PC-3 (cell line): ENCODE data around the gene SNX22. TPM values are rescaled to one million over a fixed set of nuclear protein-coding genes. Genes with fewer than 3 reads are reported as not detected.

ENCODE experiments used
- ATAC-seq: fragments of 200-7000 bp; cut with Tn5 transposase; 2 replicates; pipeline ENCODE4 v1.9.1; 2020; ENCODE audit warnings: mild to moderate bottlenecking, moderate library complexity
- BruUV-seq: library from RNA; stranded (reverse); fragments of 400-500 nt; replicated peaks from 2 replicates; lab custom pipeline; 2021; lab: Mats Ljungman, UMichigan
- CTCF ChIA-PET: fragments of 300-600 bp; sonication (Branson Sonifier 250); formaldehyde crosslinking; loops from one replicate; lab custom pipeline; 2022; ENCODE audit warnings: antibody characterized with exemption; lab: Charles Lee
- POLR2A ChIA-PET: fragments of 300-600 bp; sonication (Branson Sonifier 250); formaldehyde crosslinking; loops from one replicate; lab custom pipeline; 2022; ENCODE audit warnings: antibody characterized with exemption; ENCODE audit not compliant: unreplicated experiment; lab: Charles Lee
- DNase-seq: peaks from one replicate; pipeline ENCODE4 v3.0.0-alpha.2; 2015
- H2AFZ ChIP-seq: fragments of 300-600 bp; sonication (generic); 2 replicates; pipeline ENCODE4 v1.6.0; 2016; ENCODE audit warnings: antibody characterized with exemption, low read length
- H3F3A ChIP-seq: fragments of 300-600 bp; sonication (generic); one replicate; pipeline ENCODE4 v1.6.0; 2017; ENCODE audit warnings: antibody characterized with exemption, low read length, control low read depth, mild to moderate bottlenecking; ENCODE audit not compliant: unreplicated experiment
- H3K27ac ChIP-seq: fragments of 300-600 bp; sonication (generic); 2 replicates; pipeline ENCODE4 v1.5.1; 2016; ENCODE audit warnings: mild to moderate bottlenecking, low read length
- H3K27me3 ChIP-seq: fragments of 300-600 bp; sonication (generic); 2 replicates; pipeline ENCODE4 v1.6.1; 2016; ENCODE audit warnings: low read length, mixed read lengths
- H3K36me3 ChIP-seq: fragments of 300-600 bp; sonication (generic); 2 replicates; pipeline ENCODE4 v1.6.1; 2016; ENCODE audit warnings: low read depth, mixed run types, low read length, mixed read lengths
- H3K4me1 ChIP-seq: fragments of 300-600 bp; sonication (generic); 2 replicates; pipeline ENCODE4 v1.5.1; 2016; ENCODE audit warnings: low read length; ENCODE audit not compliant: insufficient read depth
- H3K4me2 ChIP-seq: fragments of 300-600 bp; sonication (generic); 2 replicates; pipeline ENCODE4 v1.6.0; 2016; ENCODE audit warnings: low read length
- H3K4me3 ChIP-seq: fragments of 300-600 bp; sonication (generic); 2 replicates; pipeline ENCODE4 v1.5.1; 2016; ENCODE audit warnings: mild to moderate bottlenecking, low read length, mixed read lengths
- H3K79me2 ChIP-seq: fragments of 300-600 bp; sonication (generic); 2 replicates; pipeline ENCODE4 v1.6.1; 2017; ENCODE audit warnings: low read length, mixed read lengths
- H3K9ac ChIP-seq: fragments of 300-600 bp; sonication (generic); 2 replicates; pipeline ENCODE4 v1.6.0; 2016; ENCODE audit warnings: mild to moderate bottlenecking, low read length
- H3K9me2 ChIP-seq: fragments of 300-600 bp; sonication (generic); replicated peaks from 2 replicates; pipeline ENCODE4 v1.6.1; 2016; ENCODE audit warnings: mixed run types, low read length, mixed read lengths
- H3K9me3 ChIP-seq: fragments of 300-600 bp; sonication (generic); 2 replicates; pipeline ENCODE4 v1.6.1; 2016; ENCODE audit warnings: low read length, mixed read lengths
- H4K20me1 ChIP-seq: fragments of 300-600 bp; sonication (generic); 2 replicates; pipeline ENCODE4 v1.6.1; 2016; ENCODE audit warnings: low read length, mixed read lengths
- EZH2 ChIP-seq: fragments of 300-600 bp; sonication (generic); IDR thresholded peaks from one replicate; pipeline ENCODE4 v1.6.1; 2017; ENCODE audit warnings: antibody characterized with exemption, mild to moderate bottlenecking, low read length; ENCODE audit not compliant: unreplicated experiment
- EZH2phosphoT487 ChIP-seq: fragments of 300-600 bp; sonication (generic); IDR thresholded peaks from 2 replicates; pipeline ENCODE4 v1.6.1; 2018; ENCODE audit warnings: mild to moderate bottlenecking, antibody characterized with exemption, low read length, borderline replicate concordance
- intact Hi-C: fragments of 100-400 bp; cut with micrococcal nuclease; formaldehyde crosslinking; loops from 2 replicates; pipeline ENCODE4 v1.9.0; 2023
- total RNA-seq: library from RNA; depleted of rRNA; stranded (reverse); fragments of >200 nt; gene quantifications from 2 replicates; pipeline ENCODE4 v1.2.3, GENCODE V29; 2014
- TF ChIP-seq, protein P1 (sequence below): fragments of 300-600 bp; sonication (generic); conservative IDR thresholded peaks from 2 replicates; pipeline ENCODE4 v1.5.1; 2017; ENCODE audit warnings: antibody characterized with exemption, low read depth, mild to moderate bottlenecking, low read length

The SNX22 gene
- total RNA-seq, 1 experiment from 2014 or later, result 0.77 TPM

- ChIA-PET POLR2A (no interaction called here), CTCF (no interaction called here)
- no TSS peak for BruUV-seq
- peaks cover 35% of the 10 kb centered on the region for H3K79me2 ChIP-seq
- no peak overlapping the region for H3K27ac ChIP-seq
- TF ChIP-seq EZH2, result no peak
- no peak for TF ChIP-seq EZH2phosphoT487
- TF ChIP-seq, protein P1, sequence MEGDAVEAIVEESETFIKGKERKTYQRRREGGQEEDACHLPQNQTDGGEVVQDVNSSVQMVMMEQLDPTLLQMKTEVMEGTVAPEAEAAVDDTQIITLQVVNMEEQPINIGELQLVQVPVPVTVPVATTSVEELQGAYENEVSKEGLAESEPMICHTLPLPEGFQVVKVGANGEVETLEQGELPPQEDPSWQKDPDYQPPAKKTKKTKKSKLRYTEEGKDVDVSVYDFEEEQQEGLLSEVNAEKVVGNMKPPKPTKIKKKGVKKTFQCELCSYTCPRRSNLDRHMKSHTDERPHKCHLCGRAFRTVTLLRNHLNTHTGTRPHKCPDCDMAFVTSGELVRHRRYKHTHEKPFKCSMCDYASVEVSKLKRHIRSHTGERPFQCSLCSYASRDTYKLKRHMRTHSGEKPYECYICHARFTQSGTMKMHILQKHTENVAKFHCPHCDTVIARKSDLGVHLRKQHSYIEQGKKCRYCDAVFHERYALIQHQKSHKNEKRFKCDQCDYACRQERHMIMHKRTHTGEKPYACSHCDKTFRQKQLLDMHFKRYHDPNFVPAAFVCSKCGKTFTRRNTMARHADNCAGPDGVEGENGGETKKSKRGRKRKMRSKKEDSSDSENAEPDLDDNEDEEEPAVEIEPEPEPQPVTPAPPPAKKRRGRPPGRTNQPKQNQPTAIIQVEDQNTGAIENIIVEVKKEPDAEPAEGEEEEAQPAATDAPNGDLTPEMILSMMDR, result no peak
- no peaks in the 10 kb centered on the region for H3K9me3 ChIP-seq
- H3K4me2 ChIP-seq, result no peak overlapping the region
- peaks cover 3% of the 10 kb centered on the region for H3K4me1 ChIP-seq
- H3F3A ChIP-seq, result peaks cover 3% of the 10 kb centered on the region
- H3K9ac ChIP-seq, result no peak overlapping the region
- 0 out of 2 replicates have a peak, but pooled peaks cover 19% of the 10 kb centered on the region for H4K20me1 ChIP-seq
- peaks cover 31% of the 10 kb centered on the region for H3K36me3 ChIP-seq
- no peak overlapping the region for H2AFZ ChIP-seq
- no peaks in the 10 kb centered on the region for H3K27me3 ChIP-seq
- intact Hi-C loops, result no loop called here
- no peaks in the 10 kb centered on the region for H3K9me2 ChIP-seq
- no peak overlapping the region for H3K4me3 ChIP-seq
- no peak for DNase-seq
- no peak for ATAC-seq
Measured at GRCh38 chr15:64158363-64159134, 7.0 kb downstream of the SNX22 start.

- H4K20me1 ChIP-seq, result 0 out of 2 replicates have a peak, but pooled peaks cover 19% of the 10 kb centered on the region
- H3K9ac ChIP-seq, result peak overlapping the region; percentile 98
- CTCF ChIA-PET, result no interaction called here
- intact Hi-C loops, result no loop called here
- DNase-seq (no peak), ATAC-seq (no peak)
- H3F3A ChIP-seq, result peaks cover 6% of the 10 kb centered on the region
- peaks cover 25% of the 10 kb centered on the region for H3K36me3 ChIP-seq
- TF ChIP-seq, protein P1, result no peak
- TF ChIP-seq EZH2phosphoT487 (no peak), EZH2 (no peak)
- H3K79me2 ChIP-seq, result peaks cover 35% of the 10 kb centered on the region
- peak overlapping the region; percentile 86 for H3K4me3 ChIP-seq
- H3K4me2 ChIP-seq, result peak overlapping the region; percentile 97
- no peak overlapping the region for H2AFZ ChIP-seq
- BruUV-seq, result TSS peak; percentile 77
- POLR2A ChIA-PET, result no interaction called here
- peak overlapping the region; percentile 52; the same call in 1 of the 2 replicates for H3K27ac ChIP-seq
- H3K9me3 ChIP-seq, result no peaks in the 10 kb centered on the region
- H3K4me1 ChIP-seq, result peaks cover 11% of the 10 kb centered on the region
- H3K27me3 ChIP-seq, result no peaks in the 10 kb centered on the region
- no peaks in the 10 kb centered on the region for H3K9me2 ChIP-seq
Measured at GRCh38 chr15:64161688-64162477, 10.4 kb downstream of the SNX22 start.
